ENCODE data around the gene RMND1.

The RMND1 gene

GRCh38 chr6:151413372-151414145, 38.4 kb downstream of the RMND1 start:
- DNase-seq (ENCODE audit: low spot score), result no peak

GRCh38 chr6:151412909-151413308, 39.0 kb downstream of the RMND1 start:
- no peak for DNase-seq (ENCODE audit: low spot score)

- no peak for DNase-seq (ENCODE audit: low spot score)
These were observed 42.2 kb downstream of the RMND1 start for GRCh38 chr6:151409679-151410078.

DNA sequence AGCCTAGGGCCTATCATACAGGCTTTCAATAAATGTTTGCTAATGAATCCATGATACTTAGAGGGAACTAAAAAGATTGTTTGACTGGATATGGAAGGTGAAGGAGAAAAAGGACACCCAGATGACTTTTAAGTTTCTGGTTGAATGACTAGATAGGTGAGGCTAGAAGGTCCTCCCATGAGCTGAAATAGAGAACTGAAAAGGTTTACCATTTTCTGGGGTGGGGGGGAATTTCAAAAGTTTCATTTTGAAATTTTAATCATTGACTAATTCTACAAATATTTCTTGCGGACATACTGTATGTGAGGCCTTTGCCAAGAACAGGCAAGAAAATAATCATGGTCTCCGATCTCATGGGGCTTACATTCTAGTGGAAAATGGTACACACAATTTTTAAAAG, 42.7 kb downstream of the RMND1 start:
- DNase-seq (ENCODE audit: low spot score), result no peak

- no peak for DNase-seq (ENCODE audit: low spot score)
These were observed 43.1 kb downstream of the RMND1 start for GRCh38 chr6:151408858-151409257.

DNA sequence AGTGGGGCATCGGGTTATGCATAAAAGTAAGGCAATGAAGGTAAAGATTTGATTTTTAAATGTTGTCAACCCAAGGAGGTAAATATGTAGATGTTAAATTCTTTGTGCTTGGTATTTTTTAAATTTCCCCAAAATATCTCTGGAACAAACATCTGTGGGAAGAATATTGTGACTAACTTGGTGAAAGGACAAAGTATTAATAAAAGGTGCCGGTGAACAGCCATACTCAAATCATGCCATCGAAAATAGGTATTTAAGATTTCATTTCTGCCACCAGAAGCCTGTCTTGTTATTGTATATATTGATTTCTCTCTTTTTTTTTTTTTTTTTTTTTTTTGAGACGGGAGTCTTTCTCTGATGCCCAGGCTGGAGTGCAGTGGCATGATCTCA, 48.0 kb downstream of the RMND1 start:
- no peak for DNase-seq (ENCODE audit: low spot score)

GRCh38 chr6:151402228-151402627, 49.7 kb downstream of the RMND1 start:
- no peak for DNase-seq (ENCODE audit: low spot score)

DNA sequence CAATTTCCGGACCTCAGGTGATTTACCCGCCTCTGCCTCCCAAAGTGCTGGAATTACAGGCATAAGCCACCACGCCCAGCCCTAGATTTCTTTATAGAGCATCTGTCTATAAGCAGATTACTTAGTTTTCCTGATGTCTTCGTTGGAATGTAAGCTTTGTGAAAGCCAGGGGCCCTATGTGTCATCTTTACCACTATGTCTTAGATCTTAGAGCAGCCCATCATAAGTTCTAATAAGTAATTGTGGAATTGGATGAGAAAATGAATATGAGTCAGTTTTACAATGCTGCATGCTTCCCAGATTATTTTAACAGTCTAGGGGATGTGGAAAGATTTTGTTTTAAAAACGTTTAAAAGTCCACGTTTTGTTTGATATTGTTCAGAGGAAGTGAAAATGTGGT, 51.5 kb downstream of the RMND1 start:
- no peak for DNase-seq (ENCODE audit: low spot score)

DNA sequence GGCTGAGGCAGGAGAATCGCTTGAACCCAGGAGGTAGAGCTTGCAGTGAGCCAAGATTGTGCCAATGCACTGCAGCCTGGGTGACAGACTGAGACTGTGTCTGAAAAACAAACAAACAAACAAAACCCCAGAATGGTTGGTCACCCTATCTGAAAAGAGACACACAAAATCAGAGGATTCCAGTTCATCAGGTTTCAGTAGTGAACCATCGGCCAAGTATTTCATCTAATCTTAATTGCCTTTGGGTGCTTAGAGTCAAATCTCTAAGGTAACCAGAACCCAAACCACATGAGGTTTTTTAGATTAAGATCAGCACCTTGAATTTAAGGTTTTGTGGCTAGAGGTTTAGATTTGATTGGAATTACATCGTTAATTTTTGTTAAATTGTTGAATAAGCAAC, 52.2 kb downstream of the RMND1 start:
- DNase-seq (ENCODE audit: low spot score), result no peak

DNA sequence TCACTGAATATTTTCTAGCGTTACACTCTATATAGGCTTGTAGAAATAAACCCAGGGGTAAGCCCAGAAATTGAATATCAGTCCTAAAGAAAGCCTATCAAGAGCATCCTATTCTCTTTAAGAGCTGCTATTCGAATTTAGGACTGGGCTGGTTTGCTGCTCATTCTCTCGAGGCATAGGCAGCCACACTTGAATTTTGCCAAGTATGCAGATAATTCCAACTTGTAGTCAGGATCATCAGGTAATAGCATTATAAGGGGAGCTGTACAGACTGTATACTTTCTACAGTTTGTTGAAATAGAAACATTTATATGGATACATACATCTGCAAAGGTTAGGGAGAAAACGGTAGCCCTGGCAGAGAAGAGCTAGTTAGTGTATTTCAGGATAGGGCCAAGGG, 58.5 kb downstream of the RMND1 start:
- DNase-seq (ENCODE audit: low spot score), result no peak

GRCh38 chr6:151392427-151392826, 59.5 kb downstream of the RMND1 start:
- DNase-seq (ENCODE audit: low spot score), result no peak

GRCh38 chr6:151391471-151392413, 60.2 kb downstream of the RMND1 start, which contains the start of gene ZBTB2:
TSS of gene ZBTB2 (minus strand) at chr6:151391559. CDS start at chr6:151373637, 17,922 bp downstream.
- DNase-seq (ENCODE audit: low spot score), result peak; percentile 82

DNA sequence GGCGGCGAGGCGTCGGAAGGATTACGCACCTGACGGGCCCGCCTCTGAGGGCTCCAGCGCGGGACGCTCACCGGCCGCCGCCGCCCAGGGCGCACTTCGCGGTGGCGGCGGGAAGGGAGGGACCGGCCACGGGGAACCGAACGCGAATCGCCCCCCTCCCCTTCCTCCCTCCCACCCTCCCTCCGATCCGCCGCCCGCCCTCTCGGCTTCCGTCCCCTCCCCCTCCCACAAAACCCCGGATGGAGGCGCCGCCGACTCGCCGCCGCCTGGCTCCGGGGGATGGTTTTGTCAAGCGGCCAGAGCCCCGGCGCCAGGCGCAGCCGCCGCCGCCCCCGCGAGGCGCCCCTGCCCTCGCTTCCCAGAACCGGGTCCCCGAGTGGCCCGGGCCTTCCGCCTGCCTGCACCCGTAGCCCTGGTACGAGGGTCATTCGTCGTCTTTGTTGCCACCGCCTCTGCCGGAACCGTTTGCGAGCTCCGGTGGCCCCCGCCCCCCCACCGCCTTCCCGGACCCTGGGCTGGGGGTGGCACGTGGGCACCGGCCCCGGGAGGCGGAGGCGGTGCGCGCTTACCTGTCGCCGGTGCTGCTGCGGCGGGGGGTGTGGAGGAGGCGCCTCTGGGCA, 61.0 kb downstream of the RMND1 start:
- DNase-seq (ENCODE audit: low spot score), result peak; percentile 88

DNA sequence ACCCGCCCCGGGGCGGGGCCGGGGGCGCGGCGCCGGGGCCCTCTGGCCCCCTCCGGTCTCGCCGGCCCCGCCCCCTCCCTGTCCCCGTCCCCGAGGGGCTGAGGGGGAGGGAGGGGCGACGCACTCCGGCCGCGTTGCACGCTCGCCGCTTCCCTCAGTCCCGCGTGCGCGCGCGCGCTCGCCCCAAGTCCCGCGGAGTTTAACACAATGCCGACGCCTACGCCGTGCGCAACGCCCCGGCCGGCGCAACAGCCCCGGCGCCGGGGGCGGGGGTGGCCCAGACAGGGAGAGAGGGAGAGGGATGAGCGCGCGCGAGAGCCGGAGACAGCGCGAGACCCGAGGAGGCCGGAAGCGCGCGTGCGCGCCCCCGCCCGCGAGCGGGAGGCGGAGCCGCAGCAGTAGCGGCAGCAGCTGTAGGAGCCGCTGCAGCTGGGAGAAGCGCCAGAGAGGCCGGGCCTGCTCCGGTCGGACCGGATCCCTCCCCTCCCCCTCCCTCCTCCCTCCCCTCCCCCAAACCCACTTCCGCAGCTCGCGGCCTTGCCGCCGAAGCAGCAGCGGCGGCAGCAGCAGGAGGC, 61.6 kb downstream of the RMND1 start:
- DNase-seq (ENCODE audit: low spot score), result peak; percentile 97

GRCh38 chr6:151389618-151390275, 62.2 kb downstream of the RMND1 start:
- DNase-seq (ENCODE audit: low spot score), result peak; percentile 69

GRCh38 chr6:151388997-151389617, 62.8 kb downstream of the RMND1 start:
- DNase-seq (ENCODE audit: low spot score), result no peak

GRCh38 chr6:151388236-151388635, 63.7 kb downstream of the RMND1 start:
- no peak for DNase-seq (ENCODE audit: low spot score)

- DNase-seq (ENCODE audit: low spot score), result no peak
These were observed 64.6 kb downstream of the RMND1 start for GRCh38 chr6:151387175-151387970.

DNA sequence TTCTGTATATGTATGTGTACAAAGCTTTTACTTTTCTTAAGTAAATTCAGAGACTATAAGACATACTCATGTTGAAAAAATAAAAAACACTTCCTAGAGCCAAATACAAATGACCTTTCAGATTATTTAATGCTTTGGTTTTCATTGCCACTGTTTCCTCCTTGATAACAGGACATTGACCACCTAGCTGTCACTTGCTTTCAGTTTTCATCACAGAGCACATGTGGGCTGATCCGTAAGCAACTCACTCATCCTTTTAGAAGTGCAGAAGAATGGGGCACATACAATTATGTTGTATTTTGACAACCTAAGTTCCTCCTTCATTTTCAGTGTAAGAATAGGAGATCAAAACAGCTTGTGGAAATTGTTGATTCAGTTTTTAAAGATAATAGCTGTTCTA, 66.7 kb downstream of the RMND1 start:
- no peak for DNase-seq (ENCODE audit: low spot score)

GRCh38 chr6:151384151-151384550, 67.8 kb downstream of the RMND1 start:
- no peak for DNase-seq (ENCODE audit: low spot score)
